Measurements from ENCODE around the gene ZNF600.
"Not testable (repeated sequence)": the region's sequence is repeated elsewhere in the genome, so short reads cannot be mapped to it uniquely, and the experiment has no call there.

Gene ZNF600

GRCh38 chr19:52724701-52725514 is 61.7 kb downstream of the ZNF600 start:
- H3K36me3 ChIP-seq (ENCODE audit: control insufficient read depth in 2 of 2, insufficient read depth in 2 of 2, low read length in 2 of 2): peaks cover 11 to 20% of the 10 kb centered on the region in 2 donors
- H3K4me3 ChIP-seq (ENCODE audit: low read length in 2 of 2): no peak overlapping the region
- H3K4me1 ChIP-seq (ENCODE audit: control insufficient read depth in 2 of 2, insufficient read depth in 2 of 2, low read length in 2 of 2): no peaks in the 10 kb centered on the region
- H3K9me3 ChIP-seq (ENCODE audit: control insufficient read depth in 2 of 2, low read length in 2 of 2): no peaks in the 10 kb centered on the region
- H3K27ac ChIP-seq (ENCODE audit: low read depth in 2 of 2, low read length in 2 of 2): no peak overlapping the region
- H3K9ac ChIP-seq (ENCODE audit: low read depth in 1 of 2, low read length in 2 of 2): no peak overlapping the region
- no peaks in the 10 kb centered on the region for H3K27me3 ChIP-seq (ENCODE audit: control insufficient read depth in 2 of 2, insufficient read depth in 2 of 2, low read length in 2 of 2)

- H3K4me1 ChIP-seq (ENCODE audit: control insufficient read depth in 2 of 2, insufficient read depth in 2 of 2, low read length in 2 of 2); H3K4me3 ChIP-seq (ENCODE audit: low read length in 2 of 2); H3K9ac ChIP-seq (ENCODE audit: low read depth in 1 of 2, low read length in 2 of 2); H3K27ac ChIP-seq (ENCODE audit: low read depth in 2 of 2, low read length in 2 of 2); H3K9me3 ChIP-seq (ENCODE audit: control insufficient read depth in 2 of 2, low read length in 2 of 2); H3K27me3 ChIP-seq (ENCODE audit: control insufficient read depth in 2 of 2, insufficient read depth in 2 of 2, low read length in 2 of 2): not testable (repeated sequence)
- H3K36me3 ChIP-seq (ENCODE audit: control insufficient read depth in 2 of 2, insufficient read depth in 2 of 2, low read length in 2 of 2): peaks cover 11 to 20% of the 10 kb centered on the region in 2 donors
Observed at GRCh38 chr19:52723907-52724598, 62.5 kb downstream of the ZNF600 start.

- Histone ChIP-seq H3K4me3 (ENCODE audit: low read length in 2 of 2) (no peak overlapping the region), H3K27me3 (ENCODE audit: control insufficient read depth in 2 of 2, insufficient read depth in 2 of 2, low read length in 2 of 2) (no peaks in the 10 kb centered on the region), H3K9me3 (ENCODE audit: control insufficient read depth in 2 of 2, low read length in 2 of 2) (no peaks in the 10 kb centered on the region), H3K4me1 (ENCODE audit: control insufficient read depth in 2 of 2, insufficient read depth in 2 of 2, low read length in 2 of 2) (no peaks in the 10 kb centered on the region), H3K27ac (ENCODE audit: low read depth in 2 of 2, low read length in 2 of 2) (no peak overlapping the region), H3K9ac (ENCODE audit: low read depth in 1 of 2, low read length in 2 of 2) (no peak overlapping the region), H3K36me3 (ENCODE audit: control insufficient read depth in 2 of 2, insufficient read depth in 2 of 2, low read length in 2 of 2) (peaks cover 8 to 16% of the 10 kb centered on the region in 2 donors)
Observed at GRCh38 chr19:52722062-52723003, 64.3 kb downstream of the ZNF600 start.

- not testable (repeated sequence) for H3K27ac ChIP-seq (ENCODE audit: low read depth in 2 of 2, low read length in 2 of 2); H3K4me1 ChIP-seq (ENCODE audit: control insufficient read depth in 2 of 2, insufficient read depth in 2 of 2, low read length in 2 of 2); H3K9me3 ChIP-seq (ENCODE audit: control insufficient read depth in 2 of 2, low read length in 2 of 2); H3K27me3 ChIP-seq (ENCODE audit: control insufficient read depth in 2 of 2, insufficient read depth in 2 of 2, low read length in 2 of 2); H3K4me3 ChIP-seq (ENCODE audit: low read length in 2 of 2); H3K36me3 ChIP-seq (ENCODE audit: control insufficient read depth in 2 of 2, insufficient read depth in 2 of 2, low read length in 2 of 2); H3K9ac ChIP-seq (ENCODE audit: low read depth in 1 of 2, low read length in 2 of 2)
Observed at GRCh38 chr19:52720541-52720940, 66.0 kb downstream of the ZNF600 start.

GRCh38 chr19:52716522-52716921 is 70.1 kb downstream of the ZNF600 start:
- Histone ChIP-seq H3K9me3 (ENCODE audit: control insufficient read depth in 2 of 2, low read length in 2 of 2) (peaks cover 0 to 5% of the 10 kb centered on the region in 2 donors), H3K27me3 (ENCODE audit: control insufficient read depth in 2 of 2, insufficient read depth in 2 of 2, low read length in 2 of 2) (no peaks in the 10 kb centered on the region), H3K4me1 (ENCODE audit: control insufficient read depth in 2 of 2, insufficient read depth in 2 of 2, low read length in 2 of 2) (no peaks in the 10 kb centered on the region), H3K9ac (ENCODE audit: low read depth in 1 of 2, low read length in 2 of 2) (no peak overlapping the region), H3K27ac (ENCODE audit: low read depth in 2 of 2, low read length in 2 of 2) (no peak overlapping the region), H3K36me3 (ENCODE audit: control insufficient read depth in 2 of 2, insufficient read depth in 2 of 2, low read length in 2 of 2) (peaks cover 10 to 20% of the 10 kb centered on the region in 2 donors), H3K4me3 (ENCODE audit: low read length in 2 of 2) (no peak overlapping the region)

GRCh38 chr19:52715902-52716301 is 70.7 kb downstream of the ZNF600 start:
- H3K9ac ChIP-seq (ENCODE audit: low read depth in 1 of 2, low read length in 2 of 2); H3K4me1 ChIP-seq (ENCODE audit: control insufficient read depth in 2 of 2, insufficient read depth in 2 of 2, low read length in 2 of 2); H3K27ac ChIP-seq (ENCODE audit: low read depth in 2 of 2, low read length in 2 of 2); H3K9me3 ChIP-seq (ENCODE audit: control insufficient read depth in 2 of 2, low read length in 2 of 2); H3K27me3 ChIP-seq (ENCODE audit: control insufficient read depth in 2 of 2, insufficient read depth in 2 of 2, low read length in 2 of 2); H3K4me3 ChIP-seq (ENCODE audit: low read length in 2 of 2): not testable (repeated sequence)
- H3K36me3 ChIP-seq (ENCODE audit: control insufficient read depth in 2 of 2, insufficient read depth in 2 of 2, low read length in 2 of 2): peaks cover 13 to 20% of the 10 kb centered on the region in 2 donors

- not testable (repeated sequence) for H3K4me1 ChIP-seq (ENCODE audit: control insufficient read depth in 2 of 2, insufficient read depth in 2 of 2, low read length in 2 of 2); H3K4me3 ChIP-seq (ENCODE audit: low read length in 2 of 2); H3K27me3 ChIP-seq (ENCODE audit: control insufficient read depth in 2 of 2, insufficient read depth in 2 of 2, low read length in 2 of 2); H3K27ac ChIP-seq (ENCODE audit: low read depth in 2 of 2, low read length in 2 of 2); H3K9me3 ChIP-seq (ENCODE audit: control insufficient read depth in 2 of 2, low read length in 2 of 2); H3K9ac ChIP-seq (ENCODE audit: low read depth in 1 of 2, low read length in 2 of 2)
- H3K36me3 ChIP-seq (ENCODE audit: control insufficient read depth in 2 of 2, insufficient read depth in 2 of 2, low read length in 2 of 2): peaks cover 13 to 20% of the 10 kb centered on the region in 2 donors
Observed at GRCh38 chr19:52715330-52715729, 71.3 kb downstream of the ZNF600 start.
